ENCODE data around the gene AKT1S1.

AKT1S1 gene

DNA sequence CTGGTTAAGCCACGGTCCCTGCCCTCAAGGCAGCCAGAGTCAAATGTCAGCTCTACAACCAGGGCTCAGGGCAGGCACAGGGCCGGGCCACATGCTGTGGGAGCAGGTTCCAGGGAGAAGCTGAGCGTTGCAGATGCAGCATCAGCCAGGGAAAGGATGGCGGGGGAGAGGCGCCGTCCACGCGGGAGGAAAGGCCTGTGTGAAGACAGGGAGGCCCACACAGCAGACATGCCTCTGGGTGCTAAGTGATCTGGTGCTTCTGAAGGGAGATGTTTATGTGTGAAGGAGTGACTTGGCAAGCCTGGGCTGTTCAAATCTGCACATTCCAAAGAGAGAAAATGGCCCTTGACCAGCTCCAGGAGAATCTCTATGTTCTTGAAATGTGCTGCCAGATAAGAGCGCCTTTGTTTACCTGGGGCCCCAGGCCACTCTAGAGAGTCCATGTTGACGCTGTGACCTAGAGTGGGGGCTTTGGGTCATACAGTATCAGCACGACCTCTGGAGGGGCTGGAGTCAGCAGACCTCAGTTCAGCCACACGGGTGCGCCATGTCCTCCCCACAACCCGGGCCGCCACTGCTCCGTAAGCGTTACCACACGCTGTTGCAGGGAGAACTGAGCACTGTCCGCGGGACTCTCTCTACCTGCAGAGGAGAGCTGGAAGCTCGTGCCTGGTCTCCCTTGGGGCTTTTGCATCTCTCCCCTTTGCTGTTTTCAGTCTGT, 36.0 kb upstream of the AKT1S1 start:
- TF ChIP-seq GATA3 (IDR thresholded peaks at IDR 0.05; ENCODE audit: low read depth, low read length) (no peak), GATA2 (IDR thresholded peaks at IDR 0.05; ENCODE audit: low read depth, low read length) (no peak)

DNA sequence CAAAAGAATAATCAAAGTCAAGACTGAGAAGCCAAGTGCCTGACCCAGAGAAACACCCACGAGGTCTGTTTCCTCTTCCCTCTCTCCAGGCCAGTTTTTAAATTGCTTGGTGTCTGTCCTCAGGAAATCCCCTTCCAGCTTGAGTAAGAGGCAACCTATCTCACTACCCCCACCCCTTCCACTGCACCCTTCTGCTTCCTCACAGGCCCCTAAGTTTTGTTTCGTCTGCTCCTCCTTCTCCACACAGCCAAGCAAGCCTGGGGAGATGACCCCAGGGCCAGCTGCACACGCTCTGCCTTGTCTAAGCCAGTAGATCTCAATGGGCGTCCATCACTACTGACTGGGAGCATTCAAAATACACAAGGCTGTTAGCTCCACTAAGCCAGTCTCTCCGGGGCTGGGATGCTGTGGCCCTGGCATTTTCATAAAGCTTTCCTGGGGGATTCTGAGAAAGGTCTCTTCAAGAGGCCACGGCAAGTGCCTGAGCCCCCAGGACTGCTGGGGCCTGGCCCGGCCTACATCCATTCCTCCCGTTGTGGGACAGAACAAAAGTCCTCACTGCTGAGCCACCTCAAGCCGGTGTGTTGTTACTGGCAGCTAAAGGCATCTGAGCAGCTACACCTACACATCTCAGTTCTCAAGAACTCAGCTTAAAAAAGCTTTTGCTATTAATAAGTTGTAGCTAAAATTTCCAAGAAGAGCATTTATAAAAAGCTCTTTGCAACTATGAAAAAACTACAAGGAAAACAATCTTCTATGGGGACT, 34.4 kb upstream of the AKT1S1 start:
- TF ChIP-seq GATA2 (IDR thresholded peaks at IDR 0.05; ENCODE audit: low read depth, low read length) (no peak), GATA3 (IDR thresholded peaks at IDR 0.05; ENCODE audit: low read depth, low read length) (no peak)

DNA sequence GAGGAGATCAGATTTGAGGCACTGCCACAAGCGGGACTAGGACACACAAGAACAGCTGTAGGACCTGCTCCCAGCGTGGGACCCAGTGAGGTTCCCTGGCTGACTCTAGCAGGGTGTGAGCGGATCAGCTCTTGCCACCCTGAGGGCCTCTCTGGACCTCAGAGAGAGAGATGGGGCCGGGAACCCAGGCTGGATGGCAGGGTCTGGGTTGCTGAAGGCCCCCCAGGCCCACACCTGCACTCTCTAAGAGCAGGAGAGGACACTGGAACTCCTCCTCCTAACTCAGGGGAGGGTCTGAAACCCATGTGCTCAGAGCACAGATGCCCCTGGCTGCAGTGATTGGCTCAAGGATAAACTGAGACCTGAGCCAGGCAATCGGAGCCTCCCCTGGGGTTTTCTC, 33.0 kb upstream of the AKT1S1 start:
- TF ChIP-seq GATA3 (IDR thresholded peaks at IDR 0.05; ENCODE audit: low read depth, low read length) (no peak), GATA2 (IDR thresholded peaks at IDR 0.05; ENCODE audit: low read depth, low read length) (no peak)

DNA sequence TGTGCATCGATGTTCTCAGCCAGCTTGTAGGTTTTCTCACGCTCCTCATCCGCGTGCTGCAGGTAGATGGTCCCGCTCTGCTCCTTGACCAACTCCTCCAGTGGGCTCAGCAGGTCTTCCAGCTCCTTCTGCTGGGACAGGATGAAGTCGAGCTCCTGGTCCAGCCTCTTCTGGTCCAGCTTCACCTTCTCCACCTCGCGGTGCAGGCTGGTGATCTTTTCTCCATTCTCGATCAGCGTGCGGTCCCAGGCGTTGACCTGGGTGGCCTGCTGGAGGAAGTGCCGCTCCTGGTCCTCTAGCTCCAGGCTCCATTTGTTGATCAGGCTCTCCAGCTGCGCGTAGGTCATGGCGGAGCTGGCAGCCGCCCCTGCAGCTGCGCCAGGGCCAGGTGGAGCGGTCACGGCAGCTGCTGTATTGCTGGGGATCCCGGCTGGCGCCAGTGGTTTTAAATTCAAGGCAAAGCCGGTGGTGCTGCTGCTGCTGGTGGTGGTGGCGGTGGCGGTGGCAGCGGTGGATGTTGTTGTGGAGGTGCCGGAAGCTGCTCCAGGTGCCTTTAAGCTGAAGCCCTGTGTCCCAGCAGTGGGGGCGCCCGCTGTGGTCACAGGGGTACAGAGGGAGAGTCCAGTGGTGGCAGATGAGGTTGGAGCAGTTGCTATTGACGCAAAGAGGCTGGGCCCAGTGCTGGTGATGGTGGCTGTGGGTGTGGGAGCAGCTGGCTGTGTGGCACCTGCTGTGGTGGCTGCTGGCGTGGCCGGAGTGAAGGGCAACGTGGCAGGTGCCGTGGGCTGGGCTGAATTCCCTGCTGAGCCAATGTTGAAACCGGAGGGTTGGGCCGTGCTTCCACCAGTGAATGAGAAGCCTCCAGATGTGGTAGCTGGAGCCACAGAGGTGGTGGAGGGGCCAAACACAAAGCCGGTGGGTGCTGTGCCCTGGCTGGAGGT, 31.6 kb upstream of the AKT1S1 start:
- TF ChIP-seq GATA3 (IDR thresholded peaks at IDR 0.05; ENCODE audit: low read depth, low read length) (no peak), GATA2 (IDR thresholded peaks at IDR 0.05; ENCODE audit: low read depth, low read length) (no peak)

DNA sequence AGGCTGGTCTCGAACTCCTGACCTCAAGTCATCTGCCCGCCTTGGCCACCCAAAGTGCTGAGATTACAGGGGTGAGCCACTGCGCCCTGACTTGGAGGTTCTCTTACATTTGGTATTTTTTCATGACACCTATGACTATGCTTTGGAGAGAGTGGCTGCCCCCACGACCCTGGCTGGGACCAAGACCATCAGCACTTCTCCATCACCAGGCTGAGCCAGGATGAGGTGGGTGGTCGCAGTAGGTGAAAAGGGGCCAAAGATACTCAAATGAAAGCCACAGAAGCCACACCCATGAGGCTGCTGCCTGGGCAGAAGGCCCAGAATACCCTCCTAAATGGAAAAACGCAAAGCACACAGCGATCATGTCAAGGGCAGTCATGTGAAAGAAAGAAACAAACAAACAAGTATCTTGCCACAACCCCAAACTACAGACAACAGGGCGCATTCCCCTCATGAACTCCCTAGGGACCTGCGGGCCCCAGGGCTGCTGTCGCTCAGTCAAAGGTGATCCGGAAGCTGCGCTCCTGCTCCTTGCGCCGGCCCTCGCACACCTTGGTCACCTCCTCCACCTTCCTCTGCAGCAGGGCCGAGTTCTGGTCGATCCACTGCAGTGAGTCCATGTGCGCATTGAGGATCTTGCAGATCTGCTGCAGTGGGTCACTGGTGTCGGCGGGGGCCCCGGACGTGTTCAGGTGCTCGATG, 30.7 kb upstream of the AKT1S1 start:
- TF ChIP-seq GATA2 (IDR thresholded peaks at IDR 0.05; ENCODE audit: low read depth, low read length): no peak
- TF ChIP-seq GATA3 (IDR thresholded peaks at IDR 0.05; ENCODE audit: low read depth, low read length): no peak

DNA sequence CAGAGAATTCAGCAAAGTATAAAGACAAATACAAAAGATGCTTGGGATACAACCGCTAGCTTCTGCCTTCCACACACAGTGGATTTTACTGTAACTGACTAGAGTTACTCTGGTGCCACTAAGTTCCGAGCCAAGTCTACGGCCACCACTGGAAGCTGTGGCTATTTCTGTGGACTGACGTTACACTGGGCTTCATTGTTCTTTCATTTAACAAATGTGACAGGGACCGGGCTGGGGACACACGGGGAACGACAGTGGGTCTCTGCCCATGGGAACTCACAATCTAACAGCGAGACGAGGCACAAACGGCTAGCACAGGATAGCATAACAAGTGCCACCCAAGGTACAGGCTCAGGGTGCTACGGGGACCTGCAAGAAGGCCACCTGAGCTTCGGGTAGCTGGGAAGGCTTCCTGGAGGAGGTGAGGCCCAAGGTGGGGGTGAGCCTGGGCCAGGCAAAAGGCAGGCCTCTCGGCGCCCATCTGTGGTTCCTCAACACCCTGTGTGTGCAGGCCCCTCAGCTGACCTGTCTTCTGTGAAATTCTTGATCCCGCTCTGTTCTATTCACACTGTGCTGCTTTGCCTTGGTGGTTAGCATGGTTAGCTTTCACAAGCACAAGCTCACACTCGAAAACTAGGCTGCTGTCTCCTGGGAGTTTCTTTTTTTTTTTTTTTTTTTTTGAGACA, 29.9 kb upstream of the AKT1S1 start:
- TF ChIP-seq GATA2 (IDR thresholded peaks at IDR 0.05; ENCODE audit: low read depth, low read length) (no peak), GATA3 (IDR thresholded peaks at IDR 0.05; ENCODE audit: low read depth, low read length) (no peak)

DNA sequence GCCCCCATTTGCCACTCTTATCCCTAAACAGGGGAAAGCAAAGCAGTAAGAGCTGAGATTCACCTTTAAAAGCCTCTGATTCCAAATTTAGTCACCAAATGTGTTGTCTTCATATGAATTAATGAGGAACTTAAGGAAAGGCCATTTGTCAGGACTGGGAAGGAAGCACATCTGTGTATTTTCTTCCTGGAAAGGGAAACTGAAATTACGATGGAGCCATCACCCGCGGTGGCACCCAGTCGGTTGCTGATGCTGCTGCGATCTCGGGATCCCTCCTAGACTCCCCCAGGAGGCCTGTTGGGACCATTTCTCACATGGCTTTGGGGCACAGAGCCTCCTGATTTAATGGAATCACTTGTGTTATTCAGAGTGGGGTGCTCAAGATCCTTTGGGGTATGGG, 27.0 kb upstream of the AKT1S1 start:
- TF ChIP-seq GATA2 (IDR thresholded peaks at IDR 0.05; ENCODE audit: low read depth, low read length) (no peak), GATA3 (IDR thresholded peaks at IDR 0.05; ENCODE audit: low read depth, low read length) (no peak)

DNA sequence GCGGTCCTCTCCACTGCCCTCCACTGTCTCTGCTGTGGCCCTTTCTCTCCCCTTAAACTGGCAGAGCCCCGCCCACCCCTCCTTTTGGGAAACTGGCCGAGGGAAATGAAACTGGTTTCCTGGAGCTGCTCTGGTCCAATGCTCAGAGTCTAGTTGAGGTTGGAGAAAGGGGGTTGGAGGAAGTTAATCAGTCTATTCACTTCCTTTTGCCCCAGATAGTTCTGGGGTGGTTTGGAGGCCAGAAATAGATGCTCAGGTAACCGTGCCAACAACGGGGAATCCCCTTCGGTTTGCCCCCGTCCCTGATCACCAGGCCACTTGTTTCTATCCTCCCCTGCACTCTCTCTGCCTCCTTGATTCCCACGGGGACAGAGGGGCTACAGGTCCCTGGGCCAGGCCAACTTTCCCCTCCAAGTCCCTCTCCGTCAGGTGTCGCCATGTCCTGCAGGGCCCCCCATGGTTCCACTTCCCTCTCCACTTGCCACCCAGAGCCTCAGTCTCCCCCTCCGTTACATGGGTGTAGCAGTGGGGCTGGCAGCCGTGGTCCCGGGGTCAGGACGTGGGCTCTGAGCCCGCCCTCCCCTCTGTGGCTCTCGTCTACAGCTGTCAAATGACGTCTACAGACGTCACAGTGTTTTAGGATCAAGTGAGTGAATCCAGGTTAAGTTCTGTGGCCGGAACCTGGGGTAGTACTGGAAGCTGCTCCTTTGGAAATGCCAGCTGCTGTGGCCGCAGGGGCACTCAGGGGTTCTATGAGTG, 19.9 kb upstream of the AKT1S1 start, which contains the start of gene IL4I1:
TSS of gene IL4I1 (minus strand) at position 25 of the 759 bp plus-strand sequence. CDS start 727 bp downstream, outside the sequence.
- no peak for TF ChIP-seq GATA2 (IDR thresholded peaks at IDR 0.05; ENCODE audit: low read depth, low read length)
- TF ChIP-seq GATA3 (IDR thresholded peaks at IDR 0.05; ENCODE audit: low read depth, low read length): no peak

DNA sequence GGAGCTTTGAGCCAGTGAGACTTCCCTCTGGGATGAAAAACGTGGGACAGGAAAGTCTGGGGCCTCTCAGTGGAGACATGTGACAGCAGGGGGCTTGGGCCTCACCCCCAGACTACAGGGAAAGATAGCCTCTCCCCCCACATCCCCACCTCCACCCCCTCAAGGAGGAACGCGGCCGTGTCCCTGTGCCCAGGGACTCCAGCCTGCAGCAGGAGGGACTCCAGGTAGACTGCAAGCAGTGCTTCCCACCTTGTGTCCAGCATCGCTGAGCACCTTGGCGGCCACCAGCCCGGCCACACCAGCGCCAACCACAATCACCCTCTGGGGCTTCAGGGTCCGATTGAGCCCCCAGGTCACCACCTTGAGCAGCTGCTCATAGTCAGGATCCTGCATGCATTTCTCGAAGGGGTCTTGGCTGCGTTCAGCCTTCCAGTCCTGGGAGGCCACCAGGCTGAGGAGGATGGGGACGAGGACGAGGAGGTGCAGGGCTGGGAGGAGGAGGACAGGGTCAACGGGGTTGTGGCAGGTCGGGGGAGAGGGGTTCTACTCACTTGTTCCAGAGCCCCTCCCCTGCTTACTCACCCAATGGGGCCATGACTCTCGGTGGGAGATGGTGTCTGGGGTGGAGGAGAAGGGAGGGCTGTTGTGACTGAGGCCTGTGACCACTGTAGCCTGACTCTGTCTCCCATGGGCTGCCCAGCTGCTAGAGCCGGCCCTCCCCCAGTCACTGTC, 18.6 kb upstream of the AKT1S1 start:
- TF ChIP-seq GATA3 (IDR thresholded peaks at IDR 0.05; ENCODE audit: low read depth, low read length) (no peak), GATA2 (IDR thresholded peaks at IDR 0.05; ENCODE audit: low read depth, low read length) (no peak)

DNA sequence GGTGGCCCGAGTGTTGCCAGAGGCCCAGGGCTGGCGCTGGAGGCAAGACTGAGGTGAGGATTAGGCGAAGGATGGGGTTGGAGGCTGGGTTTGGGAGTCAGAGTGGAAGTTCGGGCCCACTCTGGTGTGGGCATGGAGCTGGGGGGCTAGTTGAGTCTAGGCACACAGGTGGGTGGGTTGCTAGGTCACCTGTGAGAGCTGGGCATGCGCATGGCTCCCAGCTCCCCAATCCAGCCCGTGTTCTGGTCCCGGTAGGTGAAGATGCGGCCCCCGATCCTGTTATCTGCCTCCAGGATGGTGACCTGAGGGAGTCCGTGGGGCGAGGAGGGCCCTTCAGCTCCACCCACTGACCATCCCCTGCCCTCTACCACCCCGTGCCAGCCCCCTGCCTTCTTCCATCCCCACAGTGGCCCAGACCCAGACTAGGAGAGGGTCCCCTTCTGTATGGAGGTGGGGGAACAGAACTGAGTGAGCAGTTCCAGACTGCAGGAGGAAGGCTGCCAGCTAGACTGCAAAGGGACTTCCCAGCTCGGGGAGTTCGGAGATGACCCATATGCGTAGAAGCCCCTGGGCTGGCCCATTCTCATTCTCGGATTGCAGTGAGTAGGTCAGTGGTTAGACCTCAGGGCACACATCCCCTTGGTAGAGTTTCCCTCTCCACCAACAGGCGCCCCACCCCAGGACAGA, 17.9 kb upstream of the AKT1S1 start:
- TF ChIP-seq GATA2 (IDR thresholded peaks at IDR 0.05; ENCODE audit: low read depth, low read length): no peak
- no peak for TF ChIP-seq GATA3 (IDR thresholded peaks at IDR 0.05; ENCODE audit: low read depth, low read length)

DNA sequence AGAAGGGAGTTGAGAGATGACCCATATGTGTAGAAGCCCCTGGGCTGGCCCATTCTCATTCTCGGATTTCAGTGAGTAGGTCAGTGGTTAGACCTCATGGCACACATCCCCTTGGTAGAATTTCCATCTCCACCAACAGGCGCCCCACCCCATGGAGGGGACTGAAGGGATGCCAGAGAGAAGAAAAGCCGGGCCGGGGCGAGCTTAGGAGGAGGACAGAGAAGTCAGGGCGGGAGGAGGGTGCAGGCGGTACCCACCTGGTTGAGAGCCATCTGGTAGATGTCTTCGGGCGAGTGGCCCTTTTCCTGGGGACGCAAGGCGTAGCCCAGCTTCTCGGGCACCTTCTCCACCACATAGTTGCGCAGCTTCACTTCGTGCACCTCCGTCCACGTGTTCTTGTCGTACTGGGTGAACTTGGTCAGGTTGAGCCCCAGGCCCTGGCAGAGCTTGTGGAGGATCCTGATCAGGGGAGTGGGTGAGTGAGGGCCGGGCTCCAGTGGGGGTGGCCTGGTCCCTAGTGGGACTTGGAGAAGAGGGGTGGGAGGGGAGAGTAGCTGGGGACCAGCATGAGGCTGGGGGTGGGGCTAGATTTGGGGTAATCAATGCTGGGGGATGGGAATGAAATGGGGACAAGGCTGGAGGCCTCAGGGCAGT, 17.0 kb upstream of the AKT1S1 start:
- TF ChIP-seq GATA3 (IDR thresholded peaks at IDR 0.05; ENCODE audit: low read depth, low read length) (no peak), GATA2 (IDR thresholded peaks at IDR 0.05; ENCODE audit: low read depth, low read length) (no peak)
